Epidermal melanocyte (primary cell): ENCODE results near the gene CEP85.
"Not testable (repeated sequence)": the region's sequence is repeated elsewhere in the genome, so short reads cannot be mapped to it uniquely, and the experiment has no call there.

Source experiments
- DNase-seq: peaks from one replicate; pipeline ENCODE4 v3.0.0; 2011; ENCODE audit warnings: low spot score; ENCODE audit not compliant: insufficient read length

Gene CEP85

GRCh38 chr1:26221094-26221493 is 12.9 kb upstream of the CEP85 start:
- DNase-seq: no peak

DNA sequence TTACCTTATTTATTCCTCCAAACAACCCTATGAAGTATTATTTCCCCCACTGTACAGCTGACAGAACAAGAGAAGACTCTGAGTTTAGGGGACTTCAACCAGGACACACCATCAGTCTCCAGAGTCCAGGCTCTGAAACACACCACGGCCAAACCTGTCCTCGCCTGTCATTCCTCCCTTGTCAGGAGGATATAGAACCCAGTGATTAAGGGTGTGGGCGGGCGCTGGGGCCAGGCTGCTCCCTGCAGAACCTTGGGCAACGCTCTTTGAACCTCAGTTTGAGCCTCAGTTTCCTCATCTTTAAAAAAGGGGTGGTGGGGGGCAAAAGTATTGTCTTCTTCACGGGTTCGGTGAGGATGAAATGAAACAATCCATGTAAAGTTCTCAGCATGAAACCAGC is 9.4 kb upstream of the CEP85 start:
- no peak for DNase-seq

- no peak for DNase-seq
These were observed 8.8 kb upstream of the CEP85 start for GRCh38 chr1:26225033-26225831.

GRCh38 chr1:26230682-26231081 is 3.3 kb upstream of the CEP85 start:
- DNase-seq: not testable (repeated sequence)

GRCh38 chr1:26234644-26235370 is 807 bp downstream of the CEP85 start:
- DNase-seq: no peak

DNA sequence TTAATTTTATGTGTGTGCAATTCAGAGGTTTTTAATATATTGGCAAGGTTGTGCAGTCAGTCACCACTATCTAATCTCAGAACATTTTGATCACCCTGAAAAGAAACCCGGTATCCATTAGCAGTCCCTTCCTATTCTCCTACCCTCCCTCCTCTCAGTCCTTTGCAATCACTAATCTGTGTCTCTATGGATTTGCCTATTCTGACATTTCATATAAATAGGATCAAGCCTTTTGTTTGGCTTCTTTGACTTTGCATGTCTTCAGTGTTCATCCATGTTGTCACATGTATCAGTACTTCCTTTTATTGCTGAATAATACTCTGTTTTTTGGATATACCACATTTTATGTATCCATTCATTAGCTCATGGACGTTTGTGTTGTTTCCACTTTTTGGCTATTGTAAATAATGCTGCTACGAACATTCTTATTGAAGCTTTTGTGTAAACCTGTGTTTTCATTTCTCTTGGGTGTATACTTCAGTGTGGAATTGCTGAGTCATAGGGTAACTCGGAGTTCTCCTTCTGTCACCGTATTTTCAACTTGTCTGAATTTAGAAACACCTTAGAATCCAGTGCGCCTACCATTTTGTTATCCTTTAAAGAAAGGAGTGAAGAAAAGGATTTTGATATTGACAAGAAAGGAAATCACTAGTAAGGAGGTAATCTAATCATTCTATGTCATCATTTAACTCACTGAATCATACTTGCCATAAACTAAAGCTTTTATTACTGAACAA is 3.4 kb downstream of the CEP85 start:
- DNase-seq: no peak

- no peak for DNase-seq
These were observed 5.9 kb downstream of the CEP85 start for GRCh38 chr1:26239936-26240335.

DNA sequence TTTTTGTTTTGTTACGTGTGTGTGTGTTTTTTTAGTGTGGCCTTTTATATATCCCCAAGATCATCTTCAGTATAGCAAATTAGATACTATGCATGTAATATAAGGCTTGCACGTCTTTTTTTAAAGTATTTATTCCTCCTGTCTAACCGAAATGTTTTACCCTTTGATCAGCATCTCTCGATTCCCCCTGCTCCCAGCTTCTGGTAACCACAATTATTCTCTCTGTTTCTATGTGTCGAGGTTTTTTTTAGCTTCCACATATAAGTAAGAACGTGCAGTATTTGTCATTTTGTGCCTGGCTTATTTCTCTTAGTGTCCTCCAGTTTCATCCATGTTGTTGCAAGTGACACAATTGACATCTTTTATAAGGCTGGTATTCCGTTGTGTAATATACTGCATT is 18.7 kb downstream of the CEP85 start:
- no peak for DNase-seq

- no peak for DNase-seq
These were observed 20.4 kb downstream of the CEP85 start for GRCh38 chr1:26254404-26254803.

DNA sequence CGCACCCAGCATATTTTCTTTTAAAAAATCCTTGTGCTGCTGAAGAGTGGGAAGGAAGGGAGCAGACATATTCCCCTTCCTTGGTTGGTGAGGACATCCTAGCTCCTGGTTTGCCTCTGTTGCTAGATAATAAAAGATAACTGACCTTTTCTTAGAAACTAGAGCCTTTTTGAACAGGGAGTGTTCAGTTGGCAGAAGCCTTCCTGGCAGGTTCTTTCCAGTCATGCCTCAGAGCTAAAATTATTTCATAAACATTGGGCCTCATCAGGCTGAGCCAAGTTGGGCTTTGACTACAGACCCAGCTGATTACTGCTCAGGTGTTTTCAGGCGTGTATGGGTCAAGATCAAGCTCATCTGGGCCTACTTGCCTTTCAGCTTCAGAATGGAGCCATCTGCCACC is 23.2 kb downstream of the CEP85 start:
- no peak for DNase-seq

DNA sequence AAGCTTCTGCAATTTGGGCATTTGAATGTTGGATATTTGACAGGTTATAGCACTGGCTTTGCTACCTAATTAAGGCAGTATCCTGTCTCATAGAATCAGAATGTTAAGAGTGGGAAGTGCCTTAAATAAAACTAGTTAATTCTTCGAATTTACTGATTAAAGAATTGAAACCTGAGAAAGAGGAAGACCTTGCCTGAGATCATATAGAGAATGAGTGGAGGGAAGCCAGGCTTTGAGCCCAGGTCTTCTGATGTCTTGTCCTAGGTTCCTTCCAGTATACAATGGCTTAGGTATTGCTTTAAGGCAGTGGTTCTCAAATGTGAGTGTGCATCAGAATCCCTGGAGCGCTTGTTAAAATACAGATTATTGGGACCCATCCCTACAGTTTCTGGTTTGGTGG is 25.0 kb downstream of the CEP85 start:
- no peak for DNase-seq

DNA sequence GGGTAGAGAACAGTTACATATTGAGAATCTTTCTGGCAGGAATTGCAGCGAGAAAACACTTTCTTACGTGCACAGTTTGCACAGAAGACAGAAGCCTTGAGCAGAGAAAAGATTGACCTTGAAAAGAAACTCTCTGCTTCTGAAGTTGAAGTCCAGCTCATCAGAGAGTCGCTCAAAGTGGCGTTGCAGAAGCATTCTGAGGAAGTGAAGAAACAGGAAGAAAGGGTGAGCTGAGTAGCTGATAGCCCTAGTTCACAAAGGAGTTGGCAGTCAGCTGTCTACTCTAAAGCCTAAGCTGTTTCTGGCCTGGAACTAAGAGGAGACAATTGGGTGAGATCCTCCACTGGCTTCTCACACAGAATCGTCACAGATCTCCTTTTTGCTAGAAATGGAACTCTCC is 25.6 kb downstream of the CEP85 start:
- no peak for DNase-seq

DNA sequence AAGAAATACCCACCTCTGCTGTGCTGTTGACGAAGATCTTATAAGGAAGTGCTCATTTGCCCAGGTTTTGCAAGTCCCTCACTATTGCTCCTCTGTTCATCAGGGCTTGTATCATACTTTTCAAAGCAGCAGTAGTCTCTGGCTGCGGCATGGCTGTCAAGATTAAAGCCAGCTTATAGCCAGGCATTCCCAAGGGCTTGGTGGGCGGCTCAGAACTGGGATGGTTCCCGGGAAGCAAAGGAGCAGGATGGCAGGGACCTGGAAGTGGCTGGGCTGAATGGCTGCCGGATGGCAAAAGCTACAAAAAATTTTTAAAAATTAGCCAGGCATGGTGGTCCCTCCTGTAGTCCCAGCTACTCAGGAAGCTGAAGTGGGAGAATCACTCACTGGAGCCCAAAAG is 29.2 kb downstream of the CEP85 start:
- DNase-seq: no peak

GRCh38 chr1:26265405-26265804 is 31.4 kb downstream of the CEP85 start:
- no peak for DNase-seq

DNA sequence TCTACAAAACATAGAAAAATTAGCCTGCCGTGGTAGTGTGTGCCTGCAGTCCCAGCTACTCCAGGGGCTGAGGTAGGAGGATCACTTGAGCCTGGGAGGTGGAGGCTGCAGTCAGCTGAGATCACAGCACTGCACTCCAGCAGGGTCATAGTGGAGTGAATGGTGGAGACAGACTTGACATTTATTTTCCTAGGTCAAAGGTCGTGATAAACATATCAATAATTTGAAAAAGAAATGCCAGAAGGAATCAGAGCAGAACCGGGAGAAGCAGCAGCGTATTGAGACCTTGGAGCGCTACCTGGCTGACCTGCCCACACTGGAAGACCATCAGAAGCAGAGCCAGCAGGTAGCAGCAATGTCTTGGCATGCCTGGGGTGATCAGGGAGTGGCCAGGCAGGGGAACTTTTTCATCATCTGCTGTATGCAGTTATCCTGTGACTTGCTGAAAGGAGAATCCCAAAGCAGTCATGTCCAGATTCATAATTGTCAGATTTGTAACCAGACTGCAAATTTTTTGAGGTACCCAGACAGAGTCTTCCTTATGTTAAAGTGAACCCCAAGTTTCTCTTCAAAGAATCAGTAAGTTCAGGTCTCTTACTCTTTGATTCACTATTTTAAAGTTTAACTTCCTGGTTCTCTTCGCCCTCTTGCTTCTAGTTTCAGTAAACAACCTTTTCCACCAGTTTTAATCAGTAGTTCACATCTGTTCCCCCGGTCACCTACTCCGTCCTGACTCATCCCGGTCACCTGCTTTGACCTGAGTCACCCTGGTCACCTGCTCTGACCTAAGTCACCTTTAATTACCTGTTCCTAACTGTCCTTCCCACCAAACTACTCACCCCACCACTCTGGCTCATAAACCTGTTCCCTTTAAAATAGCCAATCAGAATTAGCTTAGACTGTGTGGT is 34.5 kb downstream of the CEP85 start:
- DNase-seq: no peak

- no peak for DNase-seq
These were observed 35.2 kb downstream of the CEP85 start for GRCh38 chr1:26269198-26269550.

GRCh38 chr1:26274801-26275425 is 40.9 kb downstream of the CEP85 start:
- no peak for DNase-seq

DNA sequence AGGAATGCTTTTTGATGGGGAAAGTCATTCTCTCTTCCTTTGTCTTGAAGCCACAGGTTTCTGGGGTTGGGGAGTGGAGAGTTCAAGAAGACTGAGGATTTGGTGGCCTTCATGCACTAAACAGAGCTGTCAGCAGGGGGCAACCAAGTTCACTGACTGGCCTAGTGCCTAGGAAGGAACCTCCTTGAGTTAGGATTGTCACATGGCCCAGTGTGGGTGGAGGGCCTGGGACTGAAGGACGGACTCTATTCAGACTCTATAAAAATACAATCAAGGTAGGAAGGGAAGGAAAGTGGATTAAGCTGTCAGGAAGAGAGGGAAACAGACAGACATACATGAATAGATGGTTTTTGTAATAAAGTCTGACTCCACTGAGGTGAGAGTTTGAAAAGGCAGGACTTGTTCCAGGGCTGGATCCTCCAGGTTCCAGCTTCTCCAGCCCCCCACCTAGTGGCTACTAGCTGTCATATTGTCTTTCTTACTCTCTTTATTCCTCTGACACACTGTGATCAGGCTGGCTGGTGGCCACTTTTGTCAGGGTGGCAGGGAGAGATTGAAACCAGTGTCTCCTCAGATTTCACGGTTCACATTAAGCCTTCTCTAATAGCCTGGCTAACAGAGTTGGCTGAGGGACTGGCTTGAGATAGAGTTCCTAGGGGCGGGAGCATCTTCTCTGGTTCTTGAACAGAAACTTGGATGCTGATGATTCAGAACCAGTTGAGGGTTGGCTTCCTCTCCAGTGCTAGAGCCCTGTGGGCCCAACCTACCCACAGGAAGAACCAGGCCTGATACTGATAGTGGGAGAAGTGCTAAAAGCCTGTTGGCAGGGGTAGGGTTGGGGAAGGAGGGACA is 41.8 kb downstream of the CEP85 start:
- peak; percentile 72 for DNase-seq

DNA sequence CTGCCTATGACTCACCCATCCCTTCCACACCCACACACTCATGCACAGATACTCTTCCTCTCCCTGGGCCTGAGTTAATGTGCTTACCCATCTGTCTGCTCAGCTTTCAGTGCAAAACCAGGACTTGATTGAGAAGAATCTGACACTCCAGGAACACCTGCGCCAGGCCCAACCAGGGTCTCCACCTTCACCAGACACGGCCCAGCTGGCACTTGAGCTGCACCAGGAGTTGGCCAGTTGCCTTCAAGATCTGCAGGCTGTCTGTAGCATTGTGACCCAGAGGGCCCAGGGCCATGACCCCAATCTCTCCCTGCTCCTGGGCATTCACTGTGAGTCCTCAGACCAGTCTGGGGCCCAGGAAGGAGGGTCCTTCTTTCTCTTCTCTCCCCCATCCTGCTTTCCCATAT is 42.4 kb downstream of the CEP85 start:
- no peak for DNase-seq

DNA sequence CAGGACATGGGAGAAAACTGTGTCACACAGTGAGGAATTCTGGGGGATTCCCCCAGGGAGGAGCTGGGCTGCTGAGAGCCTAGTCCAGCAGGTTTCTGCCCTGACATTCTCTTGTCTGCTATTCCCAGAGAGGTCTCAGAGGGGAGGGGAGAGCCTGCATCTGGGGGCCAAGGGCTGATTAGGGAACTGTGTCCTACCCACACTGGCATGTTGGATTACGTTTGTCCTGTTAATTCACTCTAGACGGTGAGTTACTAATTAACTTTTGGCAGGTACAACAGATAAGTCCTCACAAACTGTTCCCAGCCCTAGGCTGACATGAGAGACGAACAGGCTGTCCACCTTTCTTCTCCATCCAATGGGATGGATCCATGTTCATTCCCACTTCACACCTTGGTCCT is 43.3 kb downstream of the CEP85 start:
- no peak for DNase-seq
